PFSK-1 (cell line): ENCODE measurements around the gene FEZ2.

ENCODE experiments used
- FOXP2 ChIP-seq: optimal IDR thresholded peaks from 2 replicates; pipeline ENCODE3; 2011; ENCODE audit warnings: borderline replicate concordance, control low read depth, inconsistent platforms; ENCODE audit not compliant: insufficient read depth; ENCODE audit errors: extremely low read length, extremely low read depth
- POLR2AphosphoS5 ChIP-seq: IDR thresholded peaks from 2 replicates; pipeline ENCODE4 v1.6.1; 2012; ENCODE audit warnings: low read depth, mild to moderate bottlenecking, control low read depth, low read length, moderate library complexity
- REST ChIP-seq, 2 experiments: IDR thresholded peaks; 2 replicates each; pipeline versions ENCODE4 v1.6.1 to v1.8.0; 2011 to 2012; ENCODE audit warnings: low read depth in 2 of 2, low read length in 2 of 2, control low read depth in 1 of 2, inconsistent platforms in 1 of 2, mild to moderate bottlenecking in 1 of 2, moderate library complexity in 1 of 2; ENCODE audit not compliant: insufficient read depth in 1 of 2
- SIN3A ChIP-seq: IDR thresholded peaks from 2 replicates; pipeline ENCODE4 v1.6.1; 2012; ENCODE audit warnings: mild to moderate bottlenecking, low read length, moderate library complexity, borderline replicate concordance; ENCODE audit not compliant: insufficient read depth
- TAF1 ChIP-seq: IDR thresholded peaks from 2 replicates; pipeline ENCODE4 v1.6.1; 2012; ENCODE audit warnings: low read length, control low read depth, borderline replicate concordance; ENCODE audit not compliant: insufficient read depth

Gene FEZ2

GRCh38 chr2:36572719-36573059, 25.3 kb downstream of the FEZ2 start:
- TF ChIP-seq SIN3A: no peak
- TF ChIP-seq REST (IDR thresholded peaks at IDR 0.05; ENCODE audit: insufficient read depth in 1 of 2, low read depth in 2 of 2, low read length in 2 of 2): no peak
- no peak for TF ChIP-seq TAF1
- TF ChIP-seq FOXP2: no peak
- no peak for TF ChIP-seq POLR2AphosphoS5

GRCh38 chr2:36572054-36572718, 25.8 kb downstream of the FEZ2 start:
- no peak for TF ChIP-seq POLR2AphosphoS5
- TF ChIP-seq SIN3A: no peak
- TF ChIP-seq FOXP2: no peak
- TF ChIP-seq TAF1: no peak
- TF ChIP-seq REST (IDR thresholded peaks at IDR 0.05; ENCODE audit: insufficient read depth in 1 of 2, low read depth in 2 of 2, low read length in 2 of 2): no peak

- no peak for TF ChIP-seq SIN3A
- no peak for TF ChIP-seq REST (IDR thresholded peaks at IDR 0.05; ENCODE audit: insufficient read depth in 1 of 2, low read depth in 2 of 2, low read length in 2 of 2)
- no peak for TF ChIP-seq POLR2AphosphoS5
- TF ChIP-seq TAF1: no peak
- TF ChIP-seq FOXP2: no peak
Observed at GRCh38 chr2:36570416-36570815, 27.6 kb downstream of the FEZ2 start.

GRCh38 chr2:36569267-36569856, 28.6 kb downstream of the FEZ2 start:
- no peak for TF ChIP-seq POLR2AphosphoS5
- TF ChIP-seq TAF1: no peak
- TF ChIP-seq REST (IDR thresholded peaks at IDR 0.05; ENCODE audit: insufficient read depth in 1 of 2, low read depth in 2 of 2, low read length in 2 of 2): no peak
- TF ChIP-seq FOXP2: no peak
- TF ChIP-seq SIN3A: no peak
